ENCODE results near the gene ESRP2. TPM values are rescaled to one million over a fixed set of nuclear protein-coding genes. Genes with fewer than 3 reads are reported as not detected.

ESRP2 gene
- 0.66 and 0.99 TPM in 2 replicates for total RNA-seq
- polyA plus RNA-seq: 0.57 and 0.70 TPM in 2 replicates
- 0.32 and 0.34 TPM in 2 replicates for polyA plus RNA-seq (2011; cell fraction: cytosol; rRNA removed)
- 1.5 and 3.2 TPM in 2 replicates for polyA plus RNA-seq (2011; cell fraction: nucleus; rRNA removed)
- polyA plus RNA-seq (2012): 0.44 and 0.80 TPM in 2 replicates
- 0.87 and 1.9 TPM in 2 replicates for polyA minus RNA-seq
- 27.9 TPM for polyA minus RNA-seq (2011; cell fraction: cytosol; rRNA and poly(A)+ RNA removed)
- polyA minus RNA-seq (2011; cell fraction: nucleus; rRNA and poly(A)+ RNA removed): 0.29 TPM in 1 of 2 replicates, not detected in the other
- percentile 16 among the genes with signal in this experiment for Bru-seq, nascent RNA
- percentile 21 among the genes with signal in this experiment for BruChase-seq, experiment 1, labeled RNA remaining after a 6-hour chase
- percentile 17 among the genes with signal in this experiment for BruChase-seq, experiment 2, labeled RNA remaining after a 2-hour chase
- long read RNA-seq: 0 reads

DNA sequence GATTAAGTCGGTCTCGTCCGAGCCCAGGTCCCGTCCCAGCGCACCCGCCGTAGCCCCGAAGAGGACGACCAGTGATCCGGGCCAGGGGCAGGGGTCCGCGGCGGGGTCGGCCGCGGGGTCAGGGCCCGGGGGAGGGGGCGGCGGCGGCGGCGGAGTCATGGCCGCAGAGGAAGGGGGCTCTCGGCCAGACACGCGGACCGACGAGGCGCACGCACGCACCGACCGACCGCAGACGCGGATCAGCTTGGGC, at the start of gene ESRP2:
Gene ESRP2 (minus strand): TSS at position 241 of the 250 bp plus-strand sequence. CDS start 82 bp downstream, at position 159.
- H3K9me1 ChIP-seq (replicated peaks; ENCODE audit: control insufficient read depth, extremely low read depth, insufficient read depth, low read length): no peaks in the 10 kb centered on the region
- no TSS peak for BruUV-seq (replicated peaks)
- H3K27ac ChIP-seq (ENCODE audit: insufficient read depth, low read depth, low read length): peak within 1 kb of the TSS; percentile 93
- intact Hi-C loops (cut with micrococcal nuclease): loop anchor here (2.0 kb wide), 1 partner anchor 343 kb away; the partner anchor contains the start of gene PSKH1
- no peaks in the 10 kb centered on the region for H3K36me3 ChIP-seq (ENCODE audit: control insufficient read depth in 2 of 2, extremely low read depth in 1 of 2, insufficient read depth in 2 of 2, low read length in 2 of 2)
- TF ChIP-seq EZH2 (IDR thresholded peaks at IDR 0.05; ENCODE audit: borderline replicate concordance, low read depth, low read length, severe bottlenecking): peak; percentile 46
- TF ChIP-seq MYC (IDR thresholded peaks at IDR 0.05; ENCODE audit: low read depth, low read length): no peak
- FAIRE-seq (no peak), DNase-seq (ENCODE audit: low read depth, low spot score) (no peak)
- H3K27me3 ChIP-seq (ENCODE audit: control insufficient read depth in 2 of 2, insufficient read depth in 2 of 2, low read length in 2 of 2): no peaks in the 10 kb centered on the region
- no peaks in the 10 kb centered on the region for H3K9me3 ChIP-seq (replicated peaks; ENCODE audit: control insufficient read depth, insufficient read depth, low read length)
- POLR2A ChIA-PET: no interaction called here
- peaks cover 13% of the 10 kb centered on the region for H3K4me1 ChIP-seq (ENCODE audit: control insufficient read depth, extremely low read depth, insufficient read depth, low read length)
- H3K4me3 ChIP-seq (replicated peaks in 1 of 3; ENCODE audit: insufficient read depth in 1 of 3, low read depth in 1 of 3, low read length in 3 of 3): peak within 1 kb of the TSS in 2 of 3 experiments; percentile 1 to 35
- H2AFZ ChIP-seq (ENCODE audit: low read depth, low read length): peak within 1 kb of the TSS; percentile 46
- no peaks in the 10 kb centered on the region for H4K20me1 ChIP-seq (replicated peaks; ENCODE audit: control insufficient read depth, extremely low read depth, insufficient read depth, low read length)
- H3K79me2 ChIP-seq (ENCODE audit: control insufficient read depth, insufficient read depth, low read length): no peaks in the 10 kb centered on the region
- H3K9ac ChIP-seq (replicated peaks; ENCODE audit: extremely low read depth, insufficient read depth, low read length): peak within 1 kb of the TSS; percentile 57
- CTCF ChIA-PET: interaction anchor here (3.4 kb wide), 1 partner anchor 27 kb away, joined by 30 read pairs; the partner anchor contains the start of gene SLC7A6
- H3K4me2 ChIP-seq (ENCODE audit: insufficient read depth, low read length): peak within 1 kb of the TSS; percentile 17
- dilution Hi-C loops (cut with MboI; ENCODE audit: extremely low pct_ligation_motif_present, low sequenced_read_pairs): no loop called here

DNA sequence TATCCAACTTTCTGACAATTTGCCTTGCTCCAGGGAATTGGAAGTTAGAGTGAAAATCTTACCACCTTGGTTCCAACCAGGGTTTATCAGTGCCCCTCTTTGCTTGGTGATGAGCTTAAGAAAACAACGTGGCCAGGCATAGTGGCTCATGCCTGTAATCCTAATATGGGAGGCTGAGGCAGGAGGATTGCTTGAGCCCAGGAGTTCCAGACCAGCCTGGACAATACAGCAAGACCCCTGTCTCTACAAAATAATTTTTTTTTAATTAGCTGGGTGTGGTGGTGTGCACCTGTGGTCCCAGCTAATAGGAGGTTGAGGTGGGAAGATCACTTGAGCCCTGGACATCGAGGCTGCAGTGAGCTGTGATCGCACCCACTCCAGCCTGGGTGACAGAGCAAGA, 49.8 kb upstream of the ESRP2 start:
- dilution Hi-C loops (cut with MboI; ENCODE audit: extremely low pct_ligation_motif_present, low sequenced_read_pairs): no loop called here

More for the DNA sequence above, 49.8 kb upstream of the ESRP2 start:
- Histone ChIP-seq H3K4me3 (replicated peaks in 1 of 3; ENCODE audit: insufficient read depth in 1 of 3, low read depth in 1 of 3, low read length in 3 of 3) (no peak overlapping the region), H3K9ac (replicated peaks; ENCODE audit: extremely low read depth, insufficient read depth, low read length) (no peak overlapping the region), H3K9me1 (replicated peaks; ENCODE audit: control insufficient read depth, extremely low read depth, insufficient read depth, low read length) (no peaks in the 10 kb centered on the region), H3K79me2 (ENCODE audit: control insufficient read depth, insufficient read depth, low read length) (peaks cover 47% of the 10 kb centered on the region), H2AFZ (ENCODE audit: low read depth, low read length) (no peak overlapping the region), H3K36me3 (ENCODE audit: control insufficient read depth in 2 of 2, extremely low read depth in 1 of 2, insufficient read depth in 2 of 2, low read length in 2 of 2) (peaks cover 4% of the 10 kb centered on the region in 2 experiments), H3K4me1 (ENCODE audit: control insufficient read depth, extremely low read depth, insufficient read depth, low read length) (peaks cover 63% of the 10 kb centered on the region), H4K20me1 (replicated peaks; ENCODE audit: control insufficient read depth, extremely low read depth, insufficient read depth, low read length) (no peaks in the 10 kb centered on the region), H3K27me3 (ENCODE audit: control insufficient read depth in 2 of 2, insufficient read depth in 2 of 2, low read length in 2 of 2) (no peaks in the 10 kb centered on the region), H3K9me3 (replicated peaks; ENCODE audit: control insufficient read depth, insufficient read depth, low read length) (no peaks in the 10 kb centered on the region), H3K27ac (ENCODE audit: insufficient read depth, low read depth, low read length) (no peak overlapping the region), H3K4me2 (ENCODE audit: insufficient read depth, low read length) (no peak overlapping the region)
- TF ChIP-seq EZH2 (IDR thresholded peaks at IDR 0.05; ENCODE audit: borderline replicate concordance, low read depth, low read length, severe bottlenecking): no peak
- TF ChIP-seq JUN (IDR thresholded peaks at IDR 0.05; ENCODE audit: borderline replicate concordance, insufficient read depth, insufficient read length, low read depth): no peak
- no peak for TF ChIP-seq GATA2 (IDR thresholded peaks at IDR 0.05; ENCODE audit: insufficient read depth, insufficient read length, low read depth, low read length)
- TF ChIP-seq POLR2AphosphoS5 (IDR thresholded peaks at IDR 0.05; ENCODE audit: insufficient read depth, low read depth, low read length): no peak
- TF ChIP-seq, protein P1, sequence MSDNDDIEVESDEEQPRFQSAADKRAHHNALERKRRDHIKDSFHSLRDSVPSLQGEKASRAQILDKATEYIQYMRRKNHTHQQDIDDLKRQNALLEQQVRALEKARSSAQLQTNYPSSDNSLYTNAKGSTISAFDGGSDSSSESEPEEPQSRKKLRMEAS (IDR thresholded peaks at IDR 0.05; ENCODE audit: insufficient read depth, insufficient read length): no peak
- TF ChIP-seq MYC (IDR thresholded peaks at IDR 0.05; ENCODE audit: low read depth, low read length): no peak
- no peak for TF ChIP-seq POLR2A (IDR thresholded peaks at IDR 0.05; ENCODE audit: low read depth, low read length)
- TF ChIP-seq, protein P2, sequence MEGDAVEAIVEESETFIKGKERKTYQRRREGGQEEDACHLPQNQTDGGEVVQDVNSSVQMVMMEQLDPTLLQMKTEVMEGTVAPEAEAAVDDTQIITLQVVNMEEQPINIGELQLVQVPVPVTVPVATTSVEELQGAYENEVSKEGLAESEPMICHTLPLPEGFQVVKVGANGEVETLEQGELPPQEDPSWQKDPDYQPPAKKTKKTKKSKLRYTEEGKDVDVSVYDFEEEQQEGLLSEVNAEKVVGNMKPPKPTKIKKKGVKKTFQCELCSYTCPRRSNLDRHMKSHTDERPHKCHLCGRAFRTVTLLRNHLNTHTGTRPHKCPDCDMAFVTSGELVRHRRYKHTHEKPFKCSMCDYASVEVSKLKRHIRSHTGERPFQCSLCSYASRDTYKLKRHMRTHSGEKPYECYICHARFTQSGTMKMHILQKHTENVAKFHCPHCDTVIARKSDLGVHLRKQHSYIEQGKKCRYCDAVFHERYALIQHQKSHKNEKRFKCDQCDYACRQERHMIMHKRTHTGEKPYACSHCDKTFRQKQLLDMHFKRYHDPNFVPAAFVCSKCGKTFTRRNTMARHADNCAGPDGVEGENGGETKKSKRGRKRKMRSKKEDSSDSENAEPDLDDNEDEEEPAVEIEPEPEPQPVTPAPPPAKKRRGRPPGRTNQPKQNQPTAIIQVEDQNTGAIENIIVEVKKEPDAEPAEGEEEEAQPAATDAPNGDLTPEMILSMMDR (IDR thresholded peaks at IDR 0.05; ENCODE audit: extremely low read depth in 1 of 2, insufficient read depth in 1 of 2, low read depth in 1 of 2, low read length in 2 of 2): no peak
- no peak for TF ChIP-seq FOS (IDR thresholded peaks at IDR 0.05; ENCODE audit: borderline replicate concordance, insufficient read depth, low read length)
- DNase-seq (ENCODE audit: low read depth, low spot score) (no peak), FAIRE-seq (peak; percentile 21)
- intact Hi-C loops (cut with micrococcal nuclease): no loop called here
- ChIA-PET POLR2A (interaction anchor here (0.7 kb wide), 1 partner anchor 544 kb away, joined by 5 read pairs; no protein-coding TSS in a partner anchor), CTCF (interaction anchor here (1.8 to 4.0 kb wide), 4 partner anchors 10 to 24 kb away, joined by 5 to 25 read pairs (median 12); partner anchors contain the start of gene SLC7A6)
- BruUV-seq (replicated peaks): no TSS peak
